Thyroid gland (tissue), 4 donors: ENCODE results near the gene MAPK8IP3. TPM values are rescaled to one million over a fixed set of nuclear protein-coding genes. Genes with fewer than 3 reads are reported as not detected.

Experiments
- DNase-seq, 2 donors: peaks; one replicate each; pipeline ENCODE4 v3.0.0-alpha.2; 2019
- H3K27ac ChIP-seq, 3 donors: fragments of 200-600 bp; sonication (generic); 1 replicate in 2 of 3; 2 replicates in 1 of 3; pipeline ENCODE4 v1.5.1; 2016 to 2019; ENCODE audit warnings: mild to moderate bottlenecking in 1 of 3, moderate library complexity in 1 of 3
- H3K27me3 ChIP-seq: fragments of 200-600 bp; sonication (generic); one replicate; pipeline ENCODE4 v1.5.1; 2019
- H3K36me3 ChIP-seq, 2 donors: fragments of 200-600 bp; sonication (generic); one replicate each; pipeline ENCODE4 v1.5.1; 2016 to 2019
- H3K4me1 ChIP-seq, 2 donors: fragments of 200-600 bp; sonication (generic); one replicate each; pipeline ENCODE4 v1.5.1; 2017 to 2019
- H3K4me3 ChIP-seq, 3 donors: fragments of 200-600 bp; sonication (generic); replicated peaks in 1 of 3; 1 replicate in 2 of 3; 2 replicates in 1 of 3; pipeline ENCODE4 v1.5.1; 2016; ENCODE audit warnings: mild to moderate bottlenecking in 1 of 3
- H3K9me3 ChIP-seq: fragments of 200-600 bp; sonication (generic); one replicate; pipeline ENCODE4 v1.5.1; 2017
- CTCF ChIP-seq, 6 experiments: fragments of 200-600 bp in 3 of 6; fragments of 450-650 bp in 3 of 6; sonication (generic) in 3 of 6; IDR thresholded peaks; one replicate each; pipeline ENCODE4 v1.5.1; 2016 to 2019; ENCODE audit warnings: antibody characterized with exemption in 6 of 6, mild to moderate bottlenecking in 2 of 6, inconsistent platforms in 1 of 6, moderate library complexity in 1 of 6
- POLR2A ChIP-seq, 2 donors: fragments of 450-650 bp; IDR thresholded peaks; one replicate each; pipeline ENCODE4 v1.6.1; 2017; ENCODE audit warnings: antibody characterized with exemption in 2 of 2, mild to moderate bottlenecking in 2 of 2, moderate library complexity in 1 of 2
- WGBS, 2 donors: methylation state at CpG; one replicate each; pipeline ENCODE4 v1.1.5; 2017; 5-methylcytosine and 5-hydroxymethylcytosine counted together
- intact Hi-C: fragments of 100-400 bp; cut with DNase I; formaldehyde crosslinking; loops from one replicate; pipeline ENCODE4 v1.15.1; 2023
- total RNA-seq, 4 donors: library from RNA; depleted of rRNA; stranded (reverse); fragments of >200 nt; gene quantifications; one replicate each; pipeline ENCODE4 v1.2.3, GENCODE V29; 2016

MAPK8IP3 gene
- total RNA-seq, 4 donors from 2014 or later: 45.7 to 137 (median 60.4) TPM

- no peaks in the 10 kb centered on the region for H3K4me1 ChIP-seq
- no peak for TF ChIP-seq POLR2A (IDR thresholded peaks at IDR 0.05)
- no peaks in the 10 kb centered on the region for H3K27me3 ChIP-seq
- 86 to 89% methylated on average over 9 to 11 of the region's 11 CpGs for WGBS, 2 donors
- intact Hi-C loops: no loop called here
- no peak overlapping the region for H3K4me3 ChIP-seq
- no peak overlapping the region for H3K27ac ChIP-seq
- H3K36me3 ChIP-seq: peaks cover 40 to 49% of the 10 kb centered on the region in 2 donors
- no peak for DNase-seq
- no peaks in the 10 kb centered on the region for H3K9me3 ChIP-seq
Measured at GRCh38 chr16:1747934-1748333, 41.9 kb downstream of the MAPK8IP3 start.

- no peak for DNase-seq
- no peak for TF ChIP-seq POLR2A (IDR thresholded peaks at IDR 0.05)
- no peak for TF ChIP-seq CTCF (IDR thresholded peaks at IDR 0.05)
- H3K4me3 ChIP-seq: no peak overlapping the region
- no peaks in the 10 kb centered on the region for H3K9me3 ChIP-seq
- peaks cover 26 to 37% of the 10 kb centered on the region in 2 donors for H3K36me3 ChIP-seq
- 93 to 94% methylated on average over 23 to 29 of the region's 29 CpGs for WGBS, 2 donors
- intact Hi-C loops: no loop called here
- no peaks in the 10 kb centered on the region for H3K4me1 ChIP-seq
- H3K27ac ChIP-seq: no peak overlapping the region
- H3K27me3 ChIP-seq: no peaks in the 10 kb centered on the region
Measured at GRCh38 chr16:1749152-1750117, 43.4 kb downstream of the MAPK8IP3 start.

- no peak for TF ChIP-seq POLR2A (IDR thresholded peaks at IDR 0.05)
- peaks cover 26 to 31% of the 10 kb centered on the region in 2 donors for H3K36me3 ChIP-seq
Measured at GRCh38 chr16:1751946-1752345, 46.0 kb downstream of the MAPK8IP3 start.

GRCh38 chr16:1752853-1753252, 46.9 kb downstream of the MAPK8IP3 start:
- no peaks in the 10 kb centered on the region for H3K27me3 ChIP-seq
- no peaks in the 10 kb centered on the region for H3K9me3 ChIP-seq
- no peak overlapping the region for H3K27ac ChIP-seq
- TF ChIP-seq POLR2A (IDR thresholded peaks at IDR 0.05): no peak
- no peak for TF ChIP-seq CTCF (IDR thresholded peaks at IDR 0.05)
- no peak for DNase-seq
- intact Hi-C loops: no loop called here
- peaks cover 20 to 22% of the 10 kb centered on the region in 2 donors for H3K36me3 ChIP-seq
- H3K4me3 ChIP-seq: no peak overlapping the region
- no peaks in the 10 kb centered on the region for H3K4me1 ChIP-seq
- 96 to 97% methylated on average over 14 of the region's 14 CpGs for WGBS, 2 donors

More at GRCh38 chr16:1751946-1752345, 46.0 kb downstream of the MAPK8IP3 start:
- no peak overlapping the region for H3K4me3 ChIP-seq
- intact Hi-C loops: no loop called here
- WGBS, 2 donors: 96% methylated on average over 14 to 16 of the region's 16 CpGs
- H3K27ac ChIP-seq: no peak overlapping the region
- H3K9me3 ChIP-seq: no peaks in the 10 kb centered on the region
- no peak for DNase-seq
- no peaks in the 10 kb centered on the region for H3K4me1 ChIP-seq
- no peaks in the 10 kb centered on the region for H3K27me3 ChIP-seq

- Histone ChIP-seq H3K4me1 (no peaks in the 10 kb centered on the region), H3K9me3 (no peaks in the 10 kb centered on the region), H3K4me3 (no peak overlapping the region), H3K27me3 (no peaks in the 10 kb centered on the region), H3K36me3 (peaks cover 6 to 9% of the 10 kb centered on the region in 2 donors), H3K27ac (no peak overlapping the region)
- DNase-seq: no peak
- intact Hi-C loops: no loop called here
- 90% methylated on average over 12 of the region's 12 CpGs for WGBS, 2 donors
- TF ChIP-seq CTCF (IDR thresholded peaks at IDR 0.05) (no peak), POLR2A (IDR thresholded peaks at IDR 0.05) (no peak)
Measured at GRCh38 chr16:1754204-1754603, 48.2 kb downstream of the MAPK8IP3 start.
